T-helper 2 cell treated with Interferon-gamma antibody and Interleukin-4, amounts not matched to agents 5 μg/mL and 100 μg/mL, for 36 hours (primary cell): ENCODE measurements around the gene COPS2.
A peak's percentile ranks its signal among the peaks of the same experiment; 100 is the strongest.
"Not testable (repeated sequence)": the region's sequence is repeated elsewhere in the genome, so short reads cannot be mapped to it uniquely, and the experiment has no call there.

Source experiments
- DNase-seq: peaks from one replicate; pipeline ENCODE4 v3.0.0; 2021; ENCODE audit warnings: low spot score
- H3K27ac Mint-ChIP-seq: one replicate; pipeline ENCODE4 v1.8.0; 2021; ENCODE audit warnings: mild to moderate bottlenecking, mixed read lengths
- H3K27me3 Mint-ChIP-seq: one replicate; pipeline ENCODE4 v1.8.0; 2021; ENCODE audit warnings: low read depth, mixed read lengths
- H3K36me3 Mint-ChIP-seq: one replicate; pipeline ENCODE4 v1.8.0; 2021; ENCODE audit warnings: low read depth, mixed read lengths
- H3K4me1 Mint-ChIP-seq: one replicate; pipeline ENCODE4 v1.8.0; 2021; ENCODE audit warnings: low read depth, mixed read lengths
- H3K4me3 Mint-ChIP-seq: one replicate; pipeline ENCODE4 v1.8.0; 2022; ENCODE audit warnings: mild to moderate bottlenecking, moderate library complexity, mixed read lengths
- H3K9me3 Mint-ChIP-seq: one replicate; pipeline ENCODE4 v1.8.0; 2021; ENCODE audit warnings: mixed read lengths

The COPS2 gene

DNA sequence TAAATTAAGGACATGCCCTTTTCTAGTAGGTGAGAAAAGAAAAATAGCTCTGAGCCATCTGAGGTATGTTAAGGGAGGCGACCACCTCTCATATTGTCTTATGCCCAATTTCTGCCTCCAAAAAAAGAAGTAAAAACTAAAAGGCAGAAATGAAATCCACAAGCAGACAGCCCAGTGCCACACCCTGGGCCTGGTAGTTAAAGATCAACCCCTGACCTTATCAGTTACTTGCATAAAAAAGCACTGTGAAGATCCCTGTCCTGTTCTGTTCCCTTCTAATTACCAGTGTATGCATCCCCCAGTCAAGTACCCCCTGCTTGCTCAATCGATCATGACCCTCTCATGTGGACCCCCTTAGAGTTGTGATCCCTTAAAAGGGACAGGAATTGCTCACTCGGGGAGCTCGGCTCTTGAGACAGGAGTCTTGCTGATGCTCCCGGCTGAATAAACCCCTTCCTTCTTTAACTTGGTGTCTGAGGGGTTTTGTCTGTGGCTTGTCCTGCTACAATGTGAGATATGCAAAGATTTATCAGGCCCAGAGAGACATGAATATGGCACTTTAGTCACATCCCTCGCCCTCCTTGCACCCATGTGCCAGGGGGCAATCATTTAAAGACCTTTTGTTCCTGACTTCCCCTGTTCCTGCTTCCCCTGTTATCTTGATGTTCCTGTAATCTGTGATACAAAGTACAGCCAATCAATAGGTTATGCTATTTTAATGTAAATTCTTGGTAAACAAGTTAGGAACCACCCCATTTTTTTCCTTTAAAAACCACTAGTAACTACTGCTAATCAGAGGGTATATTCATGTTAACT is 20.4 kb upstream of the COPS2 start:
- peaks cover 32% of the 10 kb centered on the region for H3K4me1 Mint-ChIP-seq
- H3K4me3 Mint-ChIP-seq, H3K27me3 Mint-ChIP-seq, H3K36me3 Mint-ChIP-seq, DNase-seq, H3K9me3 Mint-ChIP-seq, H3K27ac Mint-ChIP-seq: not testable (repeated sequence)

GRCh38 chr15:49174902-49175301 is 19.5 kb upstream of the COPS2 start:
- no peak for DNase-seq
- Mint-ChIP-seq H3K4me1 (peaks cover 36% of the 10 kb centered on the region), H3K27me3 (no peaks in the 10 kb centered on the region), H3K9me3 (no peaks in the 10 kb centered on the region), H3K4me3 (no peak overlapping the region), H3K36me3 (peaks cover 10% of the 10 kb centered on the region), H3K27ac (no peak overlapping the region)

- no peak for DNase-seq
- Mint-ChIP-seq H3K36me3 (peaks cover 6% of the 10 kb centered on the region), H3K4me3 (peak overlapping the region; percentile 97), H3K27me3 (no peaks in the 10 kb centered on the region), H3K4me1 (peaks cover 42% of the 10 kb centered on the region), H3K27ac (peak overlapping the region; percentile 52), H3K9me3 (no peaks in the 10 kb centered on the region)
Measured at GRCh38 chr15:49171790-49172189, 16.4 kb upstream of the COPS2 start.

DNA sequence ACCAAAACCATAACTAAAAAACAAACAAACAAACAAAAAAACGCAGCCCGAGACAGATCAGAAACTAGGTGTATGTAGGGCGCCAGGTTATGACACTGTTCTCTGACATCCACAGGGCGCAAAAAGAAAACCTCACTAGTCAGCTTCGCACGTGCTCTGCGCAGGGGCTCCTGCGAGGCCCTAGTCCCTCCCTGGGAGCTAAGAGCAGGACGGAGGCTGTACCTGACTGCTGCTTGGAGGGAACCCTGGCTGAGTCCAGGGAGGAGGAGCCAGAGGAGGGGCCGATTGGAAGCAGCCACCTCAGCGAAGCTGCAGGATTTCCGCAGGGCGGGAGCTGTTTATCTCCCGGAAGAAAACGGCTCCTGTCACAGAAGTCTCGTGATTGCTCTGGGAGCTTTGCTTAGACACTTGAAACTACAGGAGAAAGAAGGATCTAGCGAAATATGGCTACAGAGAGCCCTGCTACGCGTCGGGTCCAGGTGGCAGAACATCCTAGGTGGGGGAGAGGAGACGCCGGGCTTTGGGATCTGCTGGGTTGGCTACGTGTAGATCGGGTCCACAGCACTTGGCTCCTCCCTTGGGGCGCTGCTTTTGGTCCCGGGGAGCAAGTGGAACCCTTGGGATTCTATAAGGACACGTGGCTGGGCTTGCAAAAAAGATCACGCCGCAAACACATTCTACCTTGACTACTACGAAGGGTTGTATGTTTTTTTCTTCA is 14.6 kb upstream of the COPS2 start, which contains the start of gene GALK2:
TSS of gene GALK2 (plus strand) at position 368 of the 718 bp plus-strand sequence. CDS start at position 444, 76 bp downstream.
- Mint-ChIP-seq H3K4me1 (peaks cover 32% of the 10 kb centered on the region), H3K4me3 (peak within 1 kb of the TSS; percentile 97), H3K36me3 (peaks cover 2% of the 10 kb centered on the region), H3K27me3 (no peaks in the 10 kb centered on the region), H3K9me3 (no peaks in the 10 kb centered on the region), H3K27ac (peak within 1 kb of the TSS; percentile 98)
- peak; percentile 83 for DNase-seq

DNA sequence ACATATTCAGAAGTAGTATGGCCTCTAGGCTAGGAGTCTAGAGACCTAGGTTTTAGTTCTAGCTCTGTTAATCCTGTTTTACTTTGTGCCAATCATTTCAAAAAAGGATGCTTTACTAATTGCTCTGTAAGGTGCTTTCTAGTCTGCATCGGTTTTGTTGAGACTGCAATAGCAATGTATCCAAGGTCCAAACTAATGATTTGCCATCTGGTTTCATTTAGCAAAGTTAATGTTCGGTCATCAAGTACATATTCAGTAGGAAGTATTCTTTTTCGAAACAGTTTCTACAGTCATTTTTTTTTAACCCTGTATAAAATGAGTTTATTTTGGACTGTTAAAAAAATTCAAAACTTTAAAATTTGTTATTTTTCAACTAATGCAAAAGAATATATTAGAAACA is 12.6 kb upstream of the COPS2 start:
- Mint-ChIP-seq H3K4me1 (peaks cover 24% of the 10 kb centered on the region), H3K9me3 (no peaks in the 10 kb centered on the region), H3K27me3 (no peaks in the 10 kb centered on the region), H3K36me3 (no peaks in the 10 kb centered on the region), H3K27ac (no peak overlapping the region), H3K4me3 (no peak overlapping the region)
- DNase-seq: no peak

DNA sequence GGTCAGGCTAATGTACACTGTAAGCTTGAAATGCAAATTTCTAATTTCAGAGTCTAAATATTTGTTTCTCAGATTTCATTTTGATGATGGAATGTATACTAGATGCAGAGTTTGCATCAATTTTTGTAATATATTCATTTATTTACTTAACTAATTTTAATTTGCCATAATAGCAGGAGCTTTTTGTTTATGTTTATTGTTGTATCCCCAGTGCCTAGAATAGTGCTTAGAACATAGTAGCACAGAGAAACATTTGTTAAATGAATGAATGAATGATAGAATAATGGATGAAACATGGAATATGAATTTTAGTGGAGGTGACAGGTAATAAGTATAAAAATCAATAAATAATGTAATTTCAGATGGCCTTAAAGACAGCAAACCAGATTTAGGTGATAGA is 9.5 kb upstream of the COPS2 start:
- Mint-ChIP-seq H3K36me3 (peaks cover 2% of the 10 kb centered on the region), H3K9me3 (no peaks in the 10 kb centered on the region), H3K27ac (no peak overlapping the region), H3K27me3 (no peaks in the 10 kb centered on the region), H3K4me1 (peaks cover 5% of the 10 kb centered on the region), H3K4me3 (no peak overlapping the region)
- no peak for DNase-seq

DNA sequence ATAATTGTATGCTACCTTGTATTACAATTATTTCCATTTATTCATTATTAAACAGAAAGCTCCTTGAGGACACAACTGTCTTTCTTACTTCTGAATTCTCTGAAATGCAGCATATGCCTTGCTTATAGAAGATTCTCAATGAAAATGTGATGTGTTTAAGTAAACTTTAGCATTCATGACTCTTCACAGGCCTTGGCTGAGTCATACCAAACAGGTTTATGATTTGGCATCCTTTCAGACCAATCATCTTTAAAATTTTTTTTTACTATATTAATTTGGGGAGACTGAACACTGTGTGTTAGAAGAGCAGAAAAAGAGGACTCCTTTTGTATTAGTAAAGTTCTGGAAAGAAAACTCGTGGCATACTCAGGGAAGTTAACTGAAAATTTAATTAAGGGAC is 8.3 kb upstream of the COPS2 start:
- H3K36me3 Mint-ChIP-seq: peaks cover 2% of the 10 kb centered on the region
- no peak for DNase-seq
- H3K4me3 Mint-ChIP-seq: no peak overlapping the region
- no peak overlapping the region for H3K27ac Mint-ChIP-seq
- H3K4me1 Mint-ChIP-seq: no peaks in the 10 kb centered on the region
- H3K27me3 Mint-ChIP-seq: no peaks in the 10 kb centered on the region
- no peaks in the 10 kb centered on the region for H3K9me3 Mint-ChIP-seq

GRCh38 chr15:49155834-49156627 is 632 bp upstream of the COPS2 start:
- H3K4me1 Mint-ChIP-seq: peaks cover 37% of the 10 kb centered on the region
- H3K9me3 Mint-ChIP-seq: no peaks in the 10 kb centered on the region
- no peaks in the 10 kb centered on the region for H3K27me3 Mint-ChIP-seq
- no peak for DNase-seq
- H3K4me3 Mint-ChIP-seq: peak overlapping the region; percentile 98
- H3K27ac Mint-ChIP-seq: peak overlapping the region; percentile 98
- H3K36me3 Mint-ChIP-seq: peaks cover 8% of the 10 kb centered on the region

DNA sequence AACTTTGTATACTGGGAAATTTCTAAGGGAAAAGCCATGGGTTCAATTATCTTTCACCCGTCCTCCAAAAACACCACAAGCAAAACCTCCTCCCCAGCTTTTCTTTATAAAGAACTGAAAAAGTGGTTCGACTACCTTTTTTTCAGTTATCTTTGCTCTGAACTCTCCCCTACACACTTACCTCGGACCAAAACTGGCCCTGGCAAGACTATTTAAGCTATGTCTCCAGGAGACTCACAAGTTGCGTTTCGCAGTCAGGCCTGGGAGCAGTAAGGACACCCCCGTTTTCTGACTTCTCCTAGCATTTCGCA is 645 bp downstream of the COPS2 start:
- peaks cover 40% of the 10 kb centered on the region for H3K4me1 Mint-ChIP-seq
- no peak for DNase-seq

GRCh38 chr15:49154359-49154758 is 1.0 kb downstream of the COPS2 start:
- no peak for DNase-seq
- H3K36me3 Mint-ChIP-seq: peaks cover 10% of the 10 kb centered on the region
- H3K9me3 Mint-ChIP-seq: no peaks in the 10 kb centered on the region
- peak overlapping the region; percentile 98 for H3K27ac Mint-ChIP-seq
- no peaks in the 10 kb centered on the region for H3K27me3 Mint-ChIP-seq
- H3K4me3 Mint-ChIP-seq: peak overlapping the region; percentile 98
- H3K4me1 Mint-ChIP-seq: peaks cover 40% of the 10 kb centered on the region

More for the DNA sequence above, 645 bp downstream of the COPS2 start:
- H3K9me3 Mint-ChIP-seq: no peaks in the 10 kb centered on the region
- H3K4me3 Mint-ChIP-seq: peak overlapping the region; percentile 98
- peaks cover 10% of the 10 kb centered on the region for H3K36me3 Mint-ChIP-seq
- H3K27me3 Mint-ChIP-seq: no peaks in the 10 kb centered on the region
- peak overlapping the region; percentile 98 for H3K27ac Mint-ChIP-seq

GRCh38 chr15:49152552-49153312 is 2.7 kb downstream of the COPS2 start:
- H3K4me3 Mint-ChIP-seq: peak overlapping the region; percentile 41
- DNase-seq: no peak
- H3K36me3 Mint-ChIP-seq: peaks cover 11% of the 10 kb centered on the region
- no peaks in the 10 kb centered on the region for H3K27me3 Mint-ChIP-seq
- H3K9me3 Mint-ChIP-seq: no peaks in the 10 kb centered on the region
- peaks cover 44% of the 10 kb centered on the region for H3K4me1 Mint-ChIP-seq
- no peak overlapping the region for H3K27ac Mint-ChIP-seq

GRCh38 chr15:49151831-49152230 is 3.6 kb downstream of the COPS2 start:
- Mint-ChIP-seq H3K4me1 (peaks cover 40% of the 10 kb centered on the region), H3K36me3 (peaks cover 11% of the 10 kb centered on the region), H3K27me3 (no peaks in the 10 kb centered on the region), H3K4me3 (no peak overlapping the region), H3K27ac (no peak overlapping the region), H3K9me3 (no peaks in the 10 kb centered on the region)
- DNase-seq: no peak

DNA sequence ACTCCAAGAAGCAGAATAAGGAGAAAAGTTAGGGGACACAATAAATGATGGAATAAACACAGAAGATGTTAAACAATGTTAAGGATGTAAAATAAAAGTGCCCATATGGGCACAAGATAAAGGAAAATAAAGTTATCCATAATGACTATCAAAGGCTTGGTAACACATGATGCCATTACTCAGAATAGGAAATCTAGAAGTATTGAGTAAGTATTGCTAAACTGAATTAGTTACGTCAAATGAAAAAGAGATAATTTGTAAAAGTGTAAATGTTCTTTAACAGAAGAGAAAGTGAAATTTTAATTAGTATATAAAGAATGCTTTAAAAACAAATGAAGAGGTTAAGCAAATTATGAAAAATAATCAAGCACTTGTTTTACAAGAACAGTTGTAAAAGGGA is 6.7 kb downstream of the COPS2 start:
- Mint-ChIP-seq H3K27me3 (no peaks in the 10 kb centered on the region), H3K4me1 (peaks cover 32% of the 10 kb centered on the region), H3K9me3 (no peaks in the 10 kb centered on the region), H3K36me3 (peaks cover 9% of the 10 kb centered on the region), H3K27ac (no peak overlapping the region), H3K4me3 (no peak overlapping the region)
- DNase-seq: no peak
